ENCODE measurements around the gene PHGDH.

- TF ChIP-seq HDGF (IDR thresholded peaks at IDR 0.05; ENCODE audit: borderline replicate concordance) (no peak), SP1 (IDR thresholded peaks at IDR 0.05) (no peak), FOXM1 (IDR thresholded peaks at IDR 0.05; ENCODE audit: borderline replicate concordance) (no peak), CTBP1 (IDR thresholded peaks at IDR 0.05; ENCODE audit: borderline replicate concordance) (no peak), BHLHE40 (IDR thresholded peaks at IDR 0.05; ENCODE audit: borderline replicate concordance) (no peak)
These were observed 3.8 kb downstream of the PHGDH start for GRCh38 chr1:119715542-119715941.
